ENCODE measurements around the gene CENPM.

DNA sequence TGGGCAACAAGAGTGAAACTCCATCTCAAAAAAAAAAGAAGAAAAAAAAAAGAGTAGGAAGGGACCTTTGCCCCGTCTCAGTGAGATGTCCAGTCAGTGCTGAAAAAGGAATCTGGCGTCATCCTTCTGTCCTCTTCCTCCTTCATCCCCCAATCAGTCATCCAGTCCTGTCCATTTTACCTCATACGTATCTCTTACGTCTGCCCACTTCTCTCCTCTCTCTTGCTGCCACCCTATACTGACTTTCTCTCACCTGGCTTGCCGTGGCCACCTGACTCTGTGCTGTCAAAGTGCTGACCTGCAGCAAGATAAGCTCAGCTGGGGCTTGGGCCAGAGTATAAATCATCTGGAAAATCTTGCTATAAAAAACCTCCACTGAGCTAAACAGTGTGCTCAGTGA is 35.9 kb upstream of the CENPM start:
- TF ChIP-seq YY1 (IDR thresholded peaks at IDR 0.05; ENCODE audit: insufficient read depth, insufficient read length) (no peak), ZNF274 (IDR thresholded peaks at IDR 0.05; ENCODE audit: low read depth, low read length) (no peak)
